Loucy (cell line): ENCODE data around the gene NOL4L.

Experiments used
- H2AFZ ChIP-seq: fragments of 200-600 bp; sonication (generic); 2 replicates; pipeline ENCODE4 v1.6.0; 2016; ENCODE audit warnings: antibody characterized with exemption, mild to moderate bottlenecking, low read length, moderate library complexity
- H3F3A ChIP-seq: fragments of 200-600 bp; 2 replicates; pipeline ENCODE4 v1.6.0; 2016; ENCODE audit warnings: antibody characterized with exemption, low read depth, mild to moderate bottlenecking
- H3K27me3 ChIP-seq: fragments of 200-600 bp; sonication (generic); 2 replicates; pipeline ENCODE4 v1.6.1; 2014; ENCODE audit warnings: low read length, mild to moderate bottlenecking; ENCODE audit not compliant: insufficient read depth, poor library complexity, severe bottlenecking
- H3K36me3 ChIP-seq: fragments of 200-600 bp; sonication (generic); 2 replicates; pipeline ENCODE4 v1.6.1; 2016; ENCODE audit warnings: low read length; ENCODE audit not compliant: insufficient read depth
- H3K4me1 ChIP-seq: fragments of 200-600 bp; sonication (generic); 2 replicates; pipeline ENCODE4 v1.5.1; 2014; ENCODE audit warnings: low read length, mild to moderate bottlenecking; ENCODE audit not compliant: insufficient read depth, poor library complexity, severe bottlenecking
- H3K4me2 ChIP-seq: fragments of 200-600 bp; sonication (generic); 2 replicates; pipeline ENCODE4 v1.6.0; 2014; ENCODE audit warnings: antibody characterized with exemption, low read length, low read depth, mild to moderate bottlenecking; ENCODE audit not compliant: poor library complexity, severe bottlenecking
- H3K4me3 ChIP-seq: fragments of 200-600 bp; sonication (generic); 2 replicates; pipeline ENCODE4 v1.5.1; 2014; ENCODE audit warnings: low read length, mild to moderate bottlenecking, mixed read lengths; ENCODE audit not compliant: poor library complexity, severe bottlenecking
- H3K79me2 ChIP-seq: fragments of 200-600 bp; sonication (generic); 2 replicates; pipeline ENCODE4 v1.6.1; 2014; ENCODE audit warnings: low read length; ENCODE audit not compliant: insufficient read depth
- H3K9ac ChIP-seq: fragments of 200-600 bp; sonication (generic); 2 replicates; pipeline ENCODE4 v1.6.0; 2014; ENCODE audit warnings: mild to moderate bottlenecking, low read depth, low read length, moderate library complexity; ENCODE audit not compliant: poor library complexity, severe bottlenecking
- H3K9me2 ChIP-seq: fragments of 200-600 bp; sonication (generic); replicated peaks from 2 replicates; pipeline ENCODE4 v1.6.1; 2016; ENCODE audit warnings: low read depth, low read length, mixed read lengths
- H3K9me3 ChIP-seq: fragments of 200-600 bp; sonication (generic); 2 replicates; pipeline ENCODE4 v1.6.1; 2014; ENCODE audit warnings: mild to moderate bottlenecking, antibody characterized with exemption, low read length, low read depth; ENCODE audit not compliant: insufficient read depth
- H4K20me1 ChIP-seq: fragments of 200-600 bp; sonication (generic); 2 replicates; pipeline ENCODE4 v1.6.0; 2014; ENCODE audit warnings: antibody characterized with exemption, low read length, mild to moderate bottlenecking; ENCODE audit not compliant: insufficient read depth, poor library complexity, severe bottlenecking
- EZH2phosphoT487 ChIP-seq: fragments of 200-600 bp; IDR thresholded peaks from 2 replicates; pipeline ENCODE4 v1.6.1; 2018; ENCODE audit warnings: antibody characterized with exemption, mild to moderate bottlenecking, moderate library complexity, borderline replicate concordance
- TF ChIP-seq, protein P1 (sequence below): fragments of 200-600 bp; sonication (generic); conservative IDR thresholded peaks from 2 replicates; pipeline ENCODE4 v1.5.1; 2014; ENCODE audit warnings: mild to moderate bottlenecking, antibody characterized with exemption, low read length

The NOL4L gene

DNA sequence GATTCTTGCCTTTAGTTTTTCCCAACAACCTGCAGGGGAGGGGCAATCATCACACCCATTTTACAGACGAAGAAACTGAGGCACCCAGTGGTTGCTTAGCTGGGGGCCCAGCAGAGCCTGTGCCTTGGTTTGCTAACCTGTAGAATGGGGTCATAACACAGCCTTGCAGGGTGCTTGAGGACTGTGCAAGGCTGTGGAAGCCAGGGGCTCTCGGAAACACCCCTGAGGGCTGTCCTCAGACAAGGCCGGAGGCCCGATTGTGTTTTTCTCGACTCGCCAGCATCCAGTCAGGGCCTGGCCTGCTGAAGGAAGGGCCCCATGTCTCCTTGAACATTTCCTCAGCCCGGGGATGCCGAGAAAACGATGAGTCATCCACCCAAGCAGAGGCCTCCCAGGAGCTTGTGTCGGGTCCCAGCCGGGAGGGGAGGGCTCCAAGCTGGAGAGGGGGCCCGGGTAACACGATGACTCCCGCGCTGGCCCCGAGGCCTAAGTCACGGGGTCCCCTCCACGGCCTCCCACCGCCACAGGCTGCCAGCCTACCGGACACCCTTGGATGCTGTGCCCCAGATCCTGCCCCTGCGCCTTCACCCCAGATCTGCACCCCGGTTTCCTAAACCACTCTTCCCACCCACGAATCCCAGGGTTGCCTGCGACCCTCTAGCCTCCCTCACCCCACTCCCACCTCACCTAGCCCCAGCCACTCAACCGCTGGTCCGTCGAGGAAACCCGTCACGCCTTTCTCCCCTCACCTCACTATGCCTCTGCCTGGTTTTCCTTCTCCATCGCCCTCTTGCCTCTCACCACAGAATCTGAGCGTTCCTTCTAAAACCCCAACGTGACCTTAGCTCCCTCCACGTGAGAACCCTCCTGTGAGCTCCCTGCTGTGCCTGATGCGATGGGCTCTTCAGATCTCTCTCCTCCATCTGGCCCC lies 10.6 kb downstream of the NOL4L start:
- Histone ChIP-seq H4K20me1 (peaks cover 85% of the 10 kb centered on the region), H3K79me2 (peaks cover 99% of the 10 kb centered on the region)

DNA sequence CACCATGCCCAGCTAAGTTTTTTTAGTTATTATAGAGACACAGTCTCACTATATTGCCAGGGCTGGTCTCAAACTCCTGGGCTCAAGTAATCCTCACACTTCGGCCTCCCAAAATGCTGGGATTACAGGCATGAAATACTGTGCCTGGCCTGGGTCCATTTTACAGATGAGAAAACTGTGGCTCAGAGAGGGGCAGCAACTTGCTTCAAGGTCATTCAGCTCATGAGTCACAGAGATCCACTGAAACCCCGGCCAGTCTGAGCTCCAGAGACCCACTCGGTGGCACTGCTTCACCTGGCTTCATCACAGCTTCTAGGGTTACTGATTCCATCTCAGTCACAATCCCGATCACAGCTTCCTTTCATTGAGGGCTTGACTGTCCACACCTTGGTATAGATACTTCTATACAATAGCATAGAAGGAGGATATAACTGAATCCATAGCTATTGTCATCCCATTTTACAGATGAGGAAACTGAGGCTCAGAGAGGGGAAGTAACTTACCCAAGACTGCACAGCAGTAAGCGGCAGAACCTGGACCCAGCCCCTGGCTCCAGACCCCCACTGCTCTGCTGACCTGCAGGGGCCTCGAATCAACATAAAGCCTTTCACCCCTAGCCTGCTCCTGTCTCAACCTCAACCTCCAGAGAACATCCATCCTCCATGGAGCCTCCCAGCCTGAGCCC lies 11.8 kb downstream of the NOL4L start:
- Histone ChIP-seq H3K4me2 (no peak overlapping the region), H3K4me1 (peaks cover 38% of the 10 kb centered on the region), H3K9me3 (no peaks in the 10 kb centered on the region), H3K27me3 (no peaks in the 10 kb centered on the region), H3K4me3 (no peak overlapping the region), H3K79me2 (peaks cover 99% of the 10 kb centered on the region), H3K9me2 (no peaks in the 10 kb centered on the region), H4K20me1 (peaks cover 86% of the 10 kb centered on the region), H2AFZ (no peak overlapping the region), H3K9ac (no peak overlapping the region), H3F3A (no peaks in the 10 kb centered on the region), H3K36me3 (peaks cover 10% of the 10 kb centered on the region; the same call in 1 of the 2 replicates)
- TF ChIP-seq EZH2phosphoT487 = no peak
- TF ChIP-seq, protein P1, sequence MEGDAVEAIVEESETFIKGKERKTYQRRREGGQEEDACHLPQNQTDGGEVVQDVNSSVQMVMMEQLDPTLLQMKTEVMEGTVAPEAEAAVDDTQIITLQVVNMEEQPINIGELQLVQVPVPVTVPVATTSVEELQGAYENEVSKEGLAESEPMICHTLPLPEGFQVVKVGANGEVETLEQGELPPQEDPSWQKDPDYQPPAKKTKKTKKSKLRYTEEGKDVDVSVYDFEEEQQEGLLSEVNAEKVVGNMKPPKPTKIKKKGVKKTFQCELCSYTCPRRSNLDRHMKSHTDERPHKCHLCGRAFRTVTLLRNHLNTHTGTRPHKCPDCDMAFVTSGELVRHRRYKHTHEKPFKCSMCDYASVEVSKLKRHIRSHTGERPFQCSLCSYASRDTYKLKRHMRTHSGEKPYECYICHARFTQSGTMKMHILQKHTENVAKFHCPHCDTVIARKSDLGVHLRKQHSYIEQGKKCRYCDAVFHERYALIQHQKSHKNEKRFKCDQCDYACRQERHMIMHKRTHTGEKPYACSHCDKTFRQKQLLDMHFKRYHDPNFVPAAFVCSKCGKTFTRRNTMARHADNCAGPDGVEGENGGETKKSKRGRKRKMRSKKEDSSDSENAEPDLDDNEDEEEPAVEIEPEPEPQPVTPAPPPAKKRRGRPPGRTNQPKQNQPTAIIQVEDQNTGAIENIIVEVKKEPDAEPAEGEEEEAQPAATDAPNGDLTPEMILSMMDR = no peak

More for the DNA sequence above, 10.6 kb downstream of the NOL4L start:
- Histone ChIP-seq H3K9ac (no peak overlapping the region), H3K4me1 (peaks cover 50% of the 10 kb centered on the region), H3K36me3 (peaks cover 10% of the 10 kb centered on the region; the same call in 1 of the 2 replicates), H3K27me3 (no peaks in the 10 kb centered on the region), H3F3A (no peaks in the 10 kb centered on the region), H3K4me2 (peak overlapping the region; percentile 17), H3K9me3 (no peaks in the 10 kb centered on the region), H3K9me2 (no peaks in the 10 kb centered on the region), H3K4me3 (no peak overlapping the region), H2AFZ (no peak overlapping the region)
- TF ChIP-seq EZH2phosphoT487 = no peak
- TF ChIP-seq, protein P1 = no peak

DNA sequence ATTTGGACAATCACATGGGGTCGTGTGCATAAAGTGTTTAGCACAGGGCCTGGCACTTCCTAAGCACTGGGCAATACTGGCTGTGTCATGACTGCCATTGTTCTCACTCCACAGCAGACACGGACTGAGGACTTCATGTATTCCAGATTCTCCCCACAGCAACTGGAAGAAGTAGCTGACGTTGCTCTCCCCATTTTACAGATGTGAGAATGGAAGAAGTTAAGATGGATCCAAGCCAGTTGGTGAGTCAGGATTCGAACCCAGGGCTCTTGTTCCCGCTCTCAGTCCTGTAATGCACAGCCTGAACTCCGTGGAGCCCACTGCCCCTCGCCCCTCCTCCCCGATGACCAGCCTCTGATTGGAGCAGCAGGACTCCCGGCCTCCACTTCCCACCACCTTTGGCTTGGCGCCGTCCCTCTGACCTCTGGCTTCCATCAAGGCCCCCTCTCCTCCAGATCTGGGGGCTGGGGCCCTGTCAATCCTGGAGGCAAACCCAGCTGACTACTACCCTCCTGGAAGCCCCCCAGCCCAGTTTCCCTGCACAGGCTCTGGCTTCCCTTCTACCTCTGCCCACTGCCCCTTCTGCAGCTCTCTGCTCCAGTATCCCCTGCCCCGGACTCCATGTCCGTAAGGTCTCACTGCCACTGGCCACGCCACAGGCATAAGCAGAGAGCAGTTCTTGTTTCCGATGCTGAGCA lies 12.7 kb downstream of the NOL4L start:
- H4K20me1 ChIP-seq = peaks cover 88% of the 10 kb centered on the region
- no peak overlapping the region for H3K4me3 ChIP-seq
- H3K4me2 ChIP-seq = no peak overlapping the region
- TF ChIP-seq EZH2phosphoT487 = no peak
- TF ChIP-seq, protein P1 = no peak
- H3K36me3 ChIP-seq = peaks cover 10% of the 10 kb centered on the region; the same call in 1 of the 2 replicates
- H3K9ac ChIP-seq = no peak overlapping the region
- H3K27me3 ChIP-seq = no peaks in the 10 kb centered on the region
- H3K9me3 ChIP-seq = no peaks in the 10 kb centered on the region
- peaks cover 44% of the 10 kb centered on the region for H3K4me1 ChIP-seq
- no peaks in the 10 kb centered on the region for H3F3A ChIP-seq
- H2AFZ ChIP-seq = no peak overlapping the region
- peaks cover 100% of the 10 kb centered on the region for H3K79me2 ChIP-seq
- H3K9me2 ChIP-seq = no peaks in the 10 kb centered on the region
